CD4-positive, alpha-beta memory T cell (primary cell): ENCODE results near the gene RASGRP2. TPM values are rescaled to one million over a fixed set of nuclear protein-coding genes. Genes with fewer than 3 reads are reported as not detected.
A peak's percentile ranks its signal among the peaks of the same experiment; 100 is the strongest.

Experiments used
- CTCF ChIA-PET: fragments of 350-600 bp; sonication (Branson Sonifier 250); formaldehyde crosslinking; loops from one replicate; lab custom pipeline; 2021; ENCODE audit warnings: inconsistent platforms; ENCODE audit not compliant: partially characterized antibody; lab: Charles Lee
- POLR2A ChIA-PET: fragments of 350-600 bp; sonication (Branson Sonifier 250); formaldehyde crosslinking; loops from one replicate; lab custom pipeline; 2021; ENCODE audit not compliant: partially characterized antibody; lab: Charles Lee
- DNase-seq, 5 donors: peaks; one replicate each; pipeline versions ENCODE4 v3.0.0 to v3.0.0-alpha.2; 2020 to 2022; ENCODE audit warnings: mixed read lengths in 1 of 5
- H3K27ac ChIP-seq: one replicate; pipeline ENCODE4 v1.7.0; 2013; ENCODE audit warnings: low read depth, low read length
- H3K27me3 ChIP-seq: 2 replicates; pipeline ENCODE4 v1.7.0; 2013; ENCODE audit warnings: mild to moderate bottlenecking, low read length, moderate library complexity; ENCODE audit not compliant: insufficient read depth
- H3K36me3 ChIP-seq: 2 replicates; pipeline ENCODE4 v1.7.0; 2013; ENCODE audit warnings: mild to moderate bottlenecking, low read length, moderate library complexity; ENCODE audit not compliant: insufficient read depth
- H3K4me1 ChIP-seq: 2 replicates; pipeline ENCODE4 v1.7.0; 2013; ENCODE audit warnings: mild to moderate bottlenecking, low read length, moderate library complexity; ENCODE audit not compliant: insufficient read depth
- H3K4me3 ChIP-seq, 2 donors: one replicate each; pipeline ENCODE4 v1.7.0; 2013; ENCODE audit warnings: low read length in 2 of 2, mild to moderate bottlenecking in 1 of 2
- H3K9me3 ChIP-seq, 2 donors: one replicate each; pipeline ENCODE4 v1.7.0; 2013; ENCODE audit warnings: low read length in 2 of 2, control low read depth in 1 of 2; ENCODE audit not compliant: control insufficient read depth in 1 of 2
- H3K27ac Mint-ChIP-seq, 7 donors: one replicate each; pipeline ENCODE4 v1.8.0; 2020 to 2021; ENCODE audit warnings: mixed read lengths in 7 of 7, mild to moderate bottlenecking in 6 of 7, inconsistent platforms in 3 of 7, moderate library complexity in 3 of 7
- H3K27me3 Mint-ChIP-seq, 2 donors: one replicate each; pipeline ENCODE4 v1.8.0; 2020 to 2021; ENCODE audit warnings: mixed read lengths in 2 of 2
- H3K36me3 Mint-ChIP-seq, 2 donors: one replicate each; pipeline ENCODE4 v1.8.0; 2020 to 2021; ENCODE audit warnings: mixed read lengths in 2 of 2, inconsistent platforms in 1 of 2, mild to moderate bottlenecking in 1 of 2
- H3K4me1 Mint-ChIP-seq, 4 donors: one replicate each; pipeline ENCODE4 v1.8.0; 2020 to 2021; ENCODE audit warnings: mixed read lengths in 4 of 4, mild to moderate bottlenecking in 1 of 4
- H3K4me3 Mint-ChIP-seq, 8 donors: one replicate each; pipeline ENCODE4 v1.8.0; 2020 to 2021; ENCODE audit warnings: mixed read lengths in 8 of 8, mild to moderate bottlenecking in 7 of 8, moderate library complexity in 6 of 8, inconsistent platforms in 3 of 8
- H3K9me3 Mint-ChIP-seq, 8 donors: one replicate each; pipeline ENCODE4 v1.8.0; 2020 to 2021; ENCODE audit warnings: mixed read lengths in 8 of 8, mild to moderate bottlenecking in 5 of 8, inconsistent platforms in 3 of 8, moderate library complexity in 1 of 8
- intact Hi-C: fragments of 100-400 bp; cut with micrococcal nuclease; formaldehyde crosslinking; loops from one replicate; pipeline ENCODE4 v1.15.1; 2023
- polyA plus RNA-seq, 2 donors: library from polyadenylated mRNA; unstranded; fragments of 300-500 nt; fragmentation: Illumina TruSeq; gene quantifications; one replicate each; pipeline ENCODE4 v1.2.3, GENCODE V29; 2021
- total RNA-seq, 2 experiments: library from RNA; stranded (reverse); gene quantifications; one replicate each; pipeline ENCODE4 v1.2.3, GENCODE V29; 2021

The RASGRP2 gene
- total and polyA plus RNA-seq, 4 experiments from 2014 or later, result 177 to 463 (median 324) TPM

DNA sequence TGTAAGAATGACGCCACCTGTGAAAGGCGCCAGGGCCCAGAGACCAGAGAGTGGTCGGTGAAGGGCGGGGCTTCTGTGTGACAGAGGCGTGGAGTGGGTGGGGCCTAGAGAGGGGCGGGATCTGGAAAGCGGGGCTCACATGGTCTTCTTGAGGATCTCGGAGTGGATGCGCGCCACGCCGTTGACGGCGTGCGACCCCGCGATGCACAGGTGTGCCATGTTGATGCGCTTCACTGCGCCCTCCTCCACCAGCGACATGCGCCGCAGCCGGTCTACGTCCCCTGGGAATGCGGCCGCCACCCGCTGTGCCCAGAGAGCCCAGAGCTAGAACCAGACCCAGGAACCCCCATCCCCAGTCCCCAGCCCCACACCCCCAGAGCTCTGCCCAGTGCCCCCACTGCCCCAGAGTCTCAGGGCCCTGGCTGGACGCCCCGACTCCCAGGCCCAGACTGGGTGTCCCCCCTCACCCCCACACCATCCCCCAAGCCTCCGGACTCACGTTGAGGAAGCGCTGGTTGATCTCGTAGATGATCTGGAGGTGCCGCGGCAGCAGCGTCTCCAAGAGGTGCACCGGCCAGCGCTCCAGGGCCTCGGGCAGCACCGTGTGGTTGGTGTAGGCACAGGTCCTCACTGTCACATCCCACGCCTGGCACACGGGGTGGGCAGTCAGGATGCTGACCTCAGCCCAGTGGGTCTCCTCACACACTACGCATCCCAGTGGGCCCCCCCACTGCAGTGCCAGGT lies 9.6 kb upstream of the RASGRP2 start:
- Mint-ChIP-seq H3K9me3 (peaks cover 0 to 7% (median 0%) of the 10 kb centered on the region in 8 donors), H3K36me3 (peaks cover 16 to 30% of the 10 kb centered on the region in 2 donors), H3K27me3 (no peaks in the 10 kb centered on the region), H3K27ac (peak overlapping the region in 3 of 7 donors; percentile 9 to 72 (median 43)), H3K4me1 (peaks cover 17 to 39% (median 18%) of the 10 kb centered on the region in 4 donors), H3K4me3 (no peak overlapping the region)
- intact Hi-C loops, result no loop called here
- no peak overlapping the region for H3K27ac ChIP-seq
- no peak overlapping the region for H3K4me3 ChIP-seq
- ChIA-PET CTCF (interaction anchor here (2.7 to 3.8 kb wide), 2 partner anchors 9 to 10 kb away, joined by 10 to 35 read pairs; partner anchors contain the start of genes PYGM and RASGRP2), POLR2A (interaction anchor here (26.2 to 33.1 kb wide), 2 partner anchors 8 to 14 kb away, joined by 1500 read pairs; partner anchors contain the start of genes PYGM, RASGRP2 and SF1)
- H3K36me3 ChIP-seq, result no peaks in the 10 kb centered on the region
- no peaks in the 10 kb centered on the region for H3K9me3 ChIP-seq
- DNase-seq, result peak in 1 of 5 donors; percentile 35
- H3K4me1 ChIP-seq, result peaks cover 5% of the 10 kb centered on the region
- H3K27me3 ChIP-seq, result no peaks in the 10 kb centered on the region

DNA sequence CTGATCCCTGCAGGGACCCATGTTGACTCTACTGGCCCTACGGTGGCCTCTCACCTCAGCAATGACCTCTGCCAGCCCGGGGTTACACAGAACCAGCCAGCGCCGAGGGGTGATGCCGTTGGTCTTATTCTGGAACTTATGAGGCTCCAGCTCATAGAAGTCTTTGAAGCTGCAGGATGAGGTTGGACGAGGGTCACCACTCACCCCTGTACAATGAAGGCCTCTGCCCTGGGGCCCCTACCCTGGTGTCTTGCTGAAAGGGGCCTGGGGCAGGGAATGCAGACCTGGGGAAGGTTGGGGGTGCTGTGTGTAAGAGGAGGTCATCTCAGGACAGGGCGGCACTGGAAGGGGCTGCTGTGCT lies 9.1 kb upstream of the RASGRP2 start:
- Histone ChIP-seq H3K4me3 (no peak overlapping the region), H3K27ac (no peak overlapping the region), H3K27me3 (no peaks in the 10 kb centered on the region), H3K9me3 (no peaks in the 10 kb centered on the region), H3K36me3 (no peaks in the 10 kb centered on the region), H3K4me1 (peaks cover 5% of the 10 kb centered on the region)
- peaks cover 18 to 42% (median 22%) of the 10 kb centered on the region in 4 donors for H3K4me1 Mint-ChIP-seq
- peaks cover 0 to 7% (median 0%) of the 10 kb centered on the region in 8 donors for H3K9me3 Mint-ChIP-seq
- ChIA-PET CTCF (interaction anchor here (1.2 to 3.8 kb wide), 4 partner anchors 9 to 17 kb away, joined by 3 to 35 read pairs (median 8); partner anchors contain the start of genes PYGM and RASGRP2), POLR2A (interaction anchor here (1.4 to 33.1 kb wide), 3 partner anchors 8 to 116 kb away, joined by 3 to 1500 read pairs (median 1500); partner anchors contain the start of genes PYGM, RASGRP2 and SF1)
- H3K27me3 Mint-ChIP-seq, result no peaks in the 10 kb centered on the region
- intact Hi-C loops, result no loop called here
- peak overlapping the region in 2 of 7 donors; percentile 9 to 72 for H3K27ac Mint-ChIP-seq
- H3K4me3 Mint-ChIP-seq, result no peak overlapping the region
- peaks cover 16 to 34% of the 10 kb centered on the region in 2 donors for H3K36me3 Mint-ChIP-seq
- DNase-seq, result peak in 1 of 5 donors; percentile 25

DNA sequence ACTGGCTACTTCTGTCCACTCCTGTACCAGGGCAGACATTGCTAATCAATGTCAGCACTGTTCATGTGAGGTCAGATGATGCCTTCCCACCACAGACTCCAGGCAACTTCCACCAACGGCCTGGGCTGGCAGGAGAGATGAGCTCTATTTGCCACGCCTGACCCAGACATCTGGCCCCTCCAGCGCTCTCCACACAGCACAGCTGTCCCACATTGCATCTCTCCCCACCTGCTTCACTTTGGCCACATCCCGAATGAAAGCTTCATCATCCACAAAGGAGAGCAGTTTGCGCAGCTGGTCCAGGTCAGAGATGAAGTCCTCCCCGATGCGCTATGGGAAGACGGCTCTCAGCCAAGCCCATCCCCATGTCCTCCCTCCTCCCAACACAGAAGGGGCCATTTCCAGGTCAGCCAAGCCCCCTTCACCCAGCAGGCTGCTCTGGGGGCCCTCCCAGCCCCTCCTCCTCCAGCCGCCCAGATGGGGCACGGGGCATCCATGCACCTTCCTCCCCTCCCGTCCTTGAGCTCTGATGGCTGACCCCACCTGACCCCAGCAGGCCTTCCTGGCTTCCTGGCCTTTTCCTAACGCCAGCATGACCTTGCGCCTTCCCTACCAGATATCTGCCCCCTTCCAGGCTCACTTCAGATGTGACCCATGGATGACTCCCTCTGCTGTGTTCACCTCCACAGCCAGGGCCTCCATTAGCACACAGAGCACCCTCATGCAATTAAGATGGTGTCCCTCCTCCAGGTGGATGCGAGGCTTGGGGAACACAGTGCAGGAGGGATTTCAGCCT lies 8.4 kb upstream of the RASGRP2 start:
- Mint-ChIP-seq H3K9me3 (peaks cover 0 to 3% (median 0%) of the 10 kb centered on the region in 8 donors), H3K4me3 (no peak overlapping the region)
- intact Hi-C loops, result no loop called here

DNA sequence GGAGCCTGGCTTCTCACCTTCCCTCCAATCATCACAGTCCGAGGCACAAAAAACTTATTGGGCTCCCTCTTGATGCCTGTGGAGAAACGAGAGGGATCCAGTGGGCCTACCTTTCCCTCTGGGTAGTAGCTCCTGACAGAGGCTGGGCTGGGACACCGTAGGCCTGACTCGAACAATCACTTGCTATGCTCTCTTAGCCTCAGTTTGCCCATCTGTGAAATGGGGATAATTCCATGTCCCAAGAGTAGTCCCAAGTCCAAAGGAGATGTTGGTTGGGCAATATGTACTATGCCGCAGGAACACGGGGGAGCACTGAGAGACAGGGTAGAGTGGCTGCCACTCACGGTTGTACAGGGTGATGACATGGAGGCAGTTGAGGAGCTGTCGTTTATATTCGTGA lies 7.6 kb upstream of the RASGRP2 start:
- Mint-ChIP-seq H3K27ac (peak overlapping the region in 3 of 7 donors; percentile 14 to 54 (median 36)), H3K36me3 (peaks cover 16 to 32% of the 10 kb centered on the region in 2 donors), H3K4me1 (peaks cover 16 to 44% (median 27%) of the 10 kb centered on the region in 4 donors), H3K4me3 (no peak overlapping the region), H3K27me3 (no peaks in the 10 kb centered on the region), H3K9me3 (no peaks in the 10 kb centered on the region)
- ChIA-PET POLR2A (interaction anchor here (1.4 to 33.1 kb wide), 3 partner anchors 6 to 118 kb away, joined by 3 to 1500 read pairs (median 1500); partner anchors contain the start of genes PYGM, RASGRP2 and SF1), CTCF (interaction anchor here (1.2 to 3.8 kb wide), 5 partner anchors 8 to 47 kb away, joined by 3 to 35 read pairs (median 6); partner anchors contain the start of genes PYGM and RASGRP2)
- no peaks in the 10 kb centered on the region for H3K9me3 ChIP-seq
- H3K4me1 ChIP-seq, result peaks cover 8% of the 10 kb centered on the region
- no peak overlapping the region for H3K27ac ChIP-seq
- intact Hi-C loops, result no loop called here
- no peaks in the 10 kb centered on the region for H3K36me3 ChIP-seq
- DNase-seq, result peak in 1 of 5 donors; percentile 18
- no peak overlapping the region for H3K4me3 ChIP-seq
- no peaks in the 10 kb centered on the region for H3K27me3 ChIP-seq

More for the DNA sequence above, 8.4 kb upstream of the RASGRP2 start:
- Mint-ChIP-seq H3K27me3 (no peaks in the 10 kb centered on the region), H3K27ac (peak overlapping the region in 5 of 7 donors; percentile 26 to 75 (median 54)), H3K4me1 (peaks cover 16 to 42% (median 24%) of the 10 kb centered on the region in 4 donors), H3K36me3 (peaks cover 16 to 34% of the 10 kb centered on the region in 2 donors)
- no peaks in the 10 kb centered on the region for H3K27me3 ChIP-seq
- peak in 1 of 5 donors; percentile 2 for DNase-seq
- no peaks in the 10 kb centered on the region for H3K36me3 ChIP-seq
- ChIA-PET POLR2A (interaction anchor here (1.4 to 33.1 kb wide), 3 partner anchors 7 to 117 kb away, joined by 3 to 1500 read pairs (median 1500); partner anchors contain the start of genes PYGM, RASGRP2 and SF1), CTCF (interaction anchor here (1.2 to 3.8 kb wide), 4 partner anchors 9 to 17 kb away, joined by 3 to 35 read pairs (median 8); partner anchors contain the start of genes PYGM and RASGRP2)
- H3K4me3 ChIP-seq, result no peak overlapping the region
- no peak overlapping the region for H3K27ac ChIP-seq
- H3K9me3 ChIP-seq, result no peaks in the 10 kb centered on the region
- H3K4me1 ChIP-seq, result peaks cover 5% of the 10 kb centered on the region

DNA sequence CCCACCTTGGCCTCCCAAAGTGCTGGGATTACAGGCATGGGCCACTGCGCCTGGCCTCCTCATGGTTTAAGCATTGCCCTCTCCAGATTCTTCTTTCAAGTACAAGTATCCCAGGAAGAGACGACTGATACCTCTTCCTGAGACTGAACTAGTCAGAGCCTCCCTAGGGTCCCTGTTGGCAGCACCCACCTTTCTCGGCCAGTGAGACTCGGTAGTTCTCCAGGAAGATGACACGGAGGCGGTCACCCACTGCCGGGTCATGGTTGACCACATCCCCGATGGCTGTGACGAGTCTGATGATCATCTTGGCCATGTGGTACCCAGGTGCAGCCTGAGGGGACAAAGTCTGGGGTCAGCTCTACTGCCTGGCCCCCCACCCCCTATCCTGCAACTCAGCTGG lies 7.2 kb upstream of the RASGRP2 start:
- Mint-ChIP-seq H3K4me1 (peaks cover 20 to 48% (median 31%) of the 10 kb centered on the region in 4 donors), H3K27me3 (no peaks in the 10 kb centered on the region), H3K36me3 (peaks cover 16 to 32% of the 10 kb centered on the region in 2 donors), H3K4me3 (no peak overlapping the region), H3K9me3 (no peaks in the 10 kb centered on the region), H3K27ac (peak overlapping the region in 3 of 7 donors; percentile 65 to 75 (median 70))
- DNase-seq, result peak in 1 of 5 donors; percentile 7
- no peaks in the 10 kb centered on the region for H3K27me3 ChIP-seq
- H3K4me1 ChIP-seq, result peaks cover 12% of the 10 kb centered on the region
- ChIA-PET CTCF (interaction anchor here (1.4 to 3.8 kb wide), 4 partner anchors 10 to 47 kb away, joined by 3 to 35 read pairs (median 5); partner anchors contain the start of gene PYGM), POLR2A (interaction anchor here (1.1 to 33.1 kb wide), 3 partner anchors 6 to 125 kb away, joined by 3 to 1500 read pairs (median 1500); partner anchors contain the start of genes PYGM, RASGRP2 and SF1)
- H3K4me3 ChIP-seq, result no peak overlapping the region
- no peaks in the 10 kb centered on the region for H3K9me3 ChIP-seq
- no peaks in the 10 kb centered on the region for H3K36me3 ChIP-seq
- no peak overlapping the region for H3K27ac ChIP-seq
- intact Hi-C loops, result no loop called here

DNA sequence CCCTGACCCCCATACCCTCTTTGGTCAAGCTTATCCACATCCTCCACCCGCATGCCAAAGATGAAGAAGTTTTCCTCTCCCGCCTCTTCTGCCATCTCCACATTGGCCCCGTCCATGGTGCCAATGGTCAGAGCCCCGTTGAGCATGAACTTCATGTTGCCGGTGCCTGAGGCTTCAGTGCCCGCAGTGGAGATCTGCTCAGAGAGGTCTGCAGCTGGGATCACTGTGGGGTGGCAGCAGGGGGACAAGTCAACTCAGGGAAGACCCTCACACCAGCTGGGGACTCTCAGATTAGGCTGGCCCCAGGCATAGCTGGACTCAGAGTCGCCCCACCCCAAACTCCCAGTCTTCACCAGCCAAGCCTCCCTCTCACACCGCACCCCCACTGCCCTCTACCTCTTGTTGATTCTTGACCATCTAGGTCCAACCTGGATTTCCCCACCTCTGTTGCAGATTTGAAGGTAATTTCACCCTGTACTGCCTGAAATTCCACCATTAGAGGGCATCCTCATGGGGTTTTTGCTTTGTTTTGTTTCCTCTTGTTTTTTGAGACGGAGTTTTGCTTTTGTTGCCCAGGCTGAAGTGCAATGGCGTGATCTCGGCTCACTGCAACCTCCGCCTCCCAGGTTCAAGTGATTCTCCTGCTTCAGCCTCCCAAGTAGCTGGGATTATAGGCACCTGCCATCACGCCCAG lies 6.6 kb upstream of the RASGRP2 start:
- POLR2A ChIA-PET, result interaction anchor here (1.1 to 33.1 kb wide), 3 partner anchors 5 to 126 kb away, joined by 3 to 1500 read pairs (median 1500); partner anchors contain the start of genes PYGM, RASGRP2 and SF1
- peak overlapping the region; percentile 35 to 79 (median 70) for H3K27ac Mint-ChIP-seq
- Histone ChIP-seq H3K9me3 (no peaks in the 10 kb centered on the region), H3K27me3 (no peaks in the 10 kb centered on the region), H3K27ac (no peak overlapping the region), H3K4me3 (no peak overlapping the region), H3K4me1 (peaks cover 18% of the 10 kb centered on the region), H3K36me3 (no peaks in the 10 kb centered on the region)
- DNase-seq, result peak in 2 of 5 donors; percentile 31 to 36
- intact Hi-C loops, result no loop called here
- no peaks in the 10 kb centered on the region for H3K27me3 Mint-ChIP-seq
- H3K4me3 Mint-ChIP-seq, result peak overlapping the region in 1 of 8 donors; percentile 57
- H3K36me3 Mint-ChIP-seq, result peaks cover 16 to 34% of the 10 kb centered on the region in 2 donors
- CTCF ChIA-PET, result interaction anchor here (0.8 to 3.8 kb wide), 5 partner anchors 10 to 48 kb away, joined by 3 to 35 read pairs (median 4); partner anchors contain the start of gene PYGM
- H3K4me1 Mint-ChIP-seq, result peaks cover 20 to 50% (median 34%) of the 10 kb centered on the region in 4 donors
- no peaks in the 10 kb centered on the region for H3K9me3 Mint-ChIP-seq
